ENCODE results near the gene ADAMTS12.

GRCh38 chr5:33938881-33939280, 47.1 kb upstream of the ADAMTS12 start:
- TF ChIP-seq, protein P1, sequence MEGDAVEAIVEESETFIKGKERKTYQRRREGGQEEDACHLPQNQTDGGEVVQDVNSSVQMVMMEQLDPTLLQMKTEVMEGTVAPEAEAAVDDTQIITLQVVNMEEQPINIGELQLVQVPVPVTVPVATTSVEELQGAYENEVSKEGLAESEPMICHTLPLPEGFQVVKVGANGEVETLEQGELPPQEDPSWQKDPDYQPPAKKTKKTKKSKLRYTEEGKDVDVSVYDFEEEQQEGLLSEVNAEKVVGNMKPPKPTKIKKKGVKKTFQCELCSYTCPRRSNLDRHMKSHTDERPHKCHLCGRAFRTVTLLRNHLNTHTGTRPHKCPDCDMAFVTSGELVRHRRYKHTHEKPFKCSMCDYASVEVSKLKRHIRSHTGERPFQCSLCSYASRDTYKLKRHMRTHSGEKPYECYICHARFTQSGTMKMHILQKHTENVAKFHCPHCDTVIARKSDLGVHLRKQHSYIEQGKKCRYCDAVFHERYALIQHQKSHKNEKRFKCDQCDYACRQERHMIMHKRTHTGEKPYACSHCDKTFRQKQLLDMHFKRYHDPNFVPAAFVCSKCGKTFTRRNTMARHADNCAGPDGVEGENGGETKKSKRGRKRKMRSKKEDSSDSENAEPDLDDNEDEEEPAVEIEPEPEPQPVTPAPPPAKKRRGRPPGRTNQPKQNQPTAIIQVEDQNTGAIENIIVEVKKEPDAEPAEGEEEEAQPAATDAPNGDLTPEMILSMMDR (IDR thresholded peaks at IDR 0.05): no peak
- TF ChIP-seq POLR2A (IDR thresholded peaks at IDR 0.05) (no peak), POLR2AphosphoS5 (IDR thresholded peaks at IDR 0.05) (no peak)
